COLO668 (cell line): ENCODE results near the gene CSTPP1.
A peak's percentile ranks its signal among the peaks of the same experiment; 100 is the strongest.
"Not testable (repeated sequence)": the region's sequence is repeated elsewhere in the genome, so short reads cannot be mapped to it uniquely, and the experiment has no call there.

Experiments used
- DNase-seq: peaks from one replicate; lab custom pipeline; 2025; ENCODE audit not compliant: unreplicated experiment; lab: John Stamatoyannopoulos, UW

CSTPP1 gene

DNA sequence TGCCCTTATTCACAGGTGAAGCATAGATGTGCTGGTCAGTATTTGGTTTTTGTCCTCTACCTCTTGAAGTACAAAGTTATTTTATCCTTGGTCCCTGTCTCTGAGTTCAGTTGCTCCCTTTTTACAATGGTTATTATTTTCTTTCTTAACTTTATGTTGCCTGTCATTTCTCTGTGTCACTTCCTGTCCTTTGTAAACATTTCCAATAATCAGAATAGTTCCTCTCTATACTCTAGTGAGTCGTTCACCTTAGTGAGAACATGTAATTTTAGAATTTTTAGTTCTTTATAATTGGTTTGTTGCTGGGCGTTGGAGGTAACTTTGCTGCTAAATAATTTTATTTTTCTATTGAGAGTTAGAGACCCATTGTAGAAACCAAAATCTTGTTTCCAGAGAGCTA lies 16.0 kb downstream of the CSTPP1 start:
- no peak for DNase-seq

DNA sequence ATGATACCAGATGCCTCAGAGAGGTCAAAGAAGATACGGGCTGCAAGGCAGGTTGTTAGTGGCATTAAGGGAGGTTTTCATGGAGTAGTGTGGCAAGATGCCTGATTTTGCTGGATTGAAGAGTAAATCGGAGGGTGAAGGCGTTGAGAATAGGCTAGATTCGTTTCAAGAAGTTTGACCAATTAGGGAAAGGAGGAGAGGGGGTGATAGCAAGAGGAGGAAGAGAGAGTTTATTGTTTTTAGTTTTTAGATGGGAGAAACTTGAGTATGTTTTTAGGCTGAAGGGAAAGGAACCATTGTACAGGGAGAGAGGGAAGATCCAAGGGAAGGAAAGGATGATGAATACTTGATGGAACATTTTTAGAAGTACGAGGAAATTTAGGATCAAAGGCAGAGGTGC lies 16.5 kb downstream of the CSTPP1 start:
- no peak for DNase-seq

DNA sequence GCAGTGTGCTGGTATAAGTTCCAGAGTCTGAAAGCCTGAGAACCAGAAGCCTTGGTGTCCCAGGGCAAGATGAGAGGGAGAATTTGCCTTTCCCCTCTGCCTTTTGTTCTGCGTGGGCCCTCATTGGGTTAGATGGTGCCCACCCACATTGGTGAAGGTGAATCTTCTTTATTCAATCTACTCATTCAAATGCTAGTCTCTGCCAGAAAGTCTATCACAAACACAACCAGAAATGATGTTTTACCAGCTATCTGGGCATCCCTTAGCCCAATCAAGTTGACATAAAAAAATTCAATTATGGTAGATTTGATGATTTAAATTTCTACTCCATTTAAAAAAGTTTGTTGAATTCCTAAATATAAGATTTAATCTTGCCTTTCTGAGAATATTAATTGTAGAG lies 22.2 kb downstream of the CSTPP1 start:
- DNase-seq: no peak

DNA sequence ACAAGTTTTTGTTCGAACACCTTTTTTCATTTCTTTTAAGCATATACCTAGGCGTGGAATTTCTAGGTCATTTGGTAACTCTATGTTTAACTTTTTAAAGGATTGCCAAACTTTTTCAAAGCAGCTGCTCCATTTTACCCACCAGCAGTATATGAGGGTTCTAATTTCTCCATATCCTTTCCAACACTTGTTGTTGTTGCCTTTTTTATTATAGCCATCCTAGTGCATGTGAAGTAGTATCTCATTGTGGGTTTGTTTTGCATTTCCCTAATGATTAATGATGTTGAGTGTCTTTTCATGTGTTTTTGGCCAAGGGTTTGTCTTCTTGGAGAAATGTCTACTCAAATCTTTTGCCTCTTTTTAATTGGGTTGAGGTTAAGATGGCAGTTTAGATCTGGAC lies 24.5 kb downstream of the CSTPP1 start:
- DNase-seq: no peak

GRCh38 chr11:46961886-46962285 lies 25.3 kb downstream of the CSTPP1 start:
- not testable (repeated sequence) for DNase-seq

DNA sequence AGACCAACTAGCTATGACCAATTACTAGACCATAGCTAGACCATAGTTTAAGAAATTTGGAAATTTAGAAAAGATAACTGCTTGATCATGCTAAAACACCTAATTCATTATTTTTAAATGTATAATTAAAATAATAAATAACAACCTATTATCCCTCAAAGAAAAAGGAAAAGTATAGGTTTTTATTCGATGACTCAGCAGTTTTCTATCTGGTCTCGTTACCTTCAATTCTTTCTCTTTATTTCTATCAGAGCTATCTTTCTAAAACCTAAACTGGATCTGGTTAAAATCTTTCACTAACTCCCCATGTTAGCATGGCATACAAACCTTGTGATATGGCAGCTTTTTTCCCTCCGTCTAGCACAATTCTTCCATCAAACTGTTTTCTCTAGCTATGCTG lies 27.3 kb downstream of the CSTPP1 start:
- no peak for DNase-seq

DNA sequence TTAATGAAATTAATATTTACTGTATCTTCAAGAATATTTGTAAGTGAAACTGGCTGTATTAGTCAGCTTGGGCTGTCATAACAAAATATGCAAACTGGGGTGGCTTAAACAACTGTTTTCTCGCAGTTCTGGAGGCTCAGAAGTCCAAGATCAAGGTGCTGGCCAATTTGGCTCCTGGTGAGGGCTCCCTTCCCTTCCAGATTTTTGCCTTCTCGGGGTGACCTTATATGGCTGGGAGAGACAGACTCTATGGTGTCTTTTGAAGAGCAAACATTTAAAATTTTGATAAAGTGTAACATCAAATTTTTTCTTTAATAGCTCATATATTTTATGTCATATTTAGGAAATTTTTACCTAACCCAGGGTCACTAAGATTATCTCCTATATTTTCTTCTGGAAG lies 30.2 kb downstream of the CSTPP1 start:
- no peak for DNase-seq

GRCh38 chr11:46967962-46968361 lies 31.4 kb downstream of the CSTPP1 start:
- DNase-seq: no peak

DNA sequence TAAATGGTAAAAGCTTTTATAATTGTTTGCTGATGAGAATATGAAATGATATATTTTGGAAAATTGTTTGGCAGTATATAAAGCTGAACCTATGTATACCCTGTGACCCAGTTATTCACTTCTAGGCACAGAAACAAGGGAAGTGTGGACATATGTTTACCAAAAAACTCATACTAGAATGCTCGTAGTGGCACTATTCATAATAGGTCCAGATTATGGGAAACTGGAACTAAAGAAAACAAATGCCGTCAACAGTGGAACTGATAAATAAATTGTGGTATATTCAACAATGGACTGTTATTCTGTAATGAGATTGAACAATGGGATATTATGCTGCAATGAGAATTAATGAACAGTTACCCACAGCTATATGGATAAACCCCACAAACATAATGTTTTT lies 32.8 kb downstream of the CSTPP1 start:
- DNase-seq: no peak

DNA sequence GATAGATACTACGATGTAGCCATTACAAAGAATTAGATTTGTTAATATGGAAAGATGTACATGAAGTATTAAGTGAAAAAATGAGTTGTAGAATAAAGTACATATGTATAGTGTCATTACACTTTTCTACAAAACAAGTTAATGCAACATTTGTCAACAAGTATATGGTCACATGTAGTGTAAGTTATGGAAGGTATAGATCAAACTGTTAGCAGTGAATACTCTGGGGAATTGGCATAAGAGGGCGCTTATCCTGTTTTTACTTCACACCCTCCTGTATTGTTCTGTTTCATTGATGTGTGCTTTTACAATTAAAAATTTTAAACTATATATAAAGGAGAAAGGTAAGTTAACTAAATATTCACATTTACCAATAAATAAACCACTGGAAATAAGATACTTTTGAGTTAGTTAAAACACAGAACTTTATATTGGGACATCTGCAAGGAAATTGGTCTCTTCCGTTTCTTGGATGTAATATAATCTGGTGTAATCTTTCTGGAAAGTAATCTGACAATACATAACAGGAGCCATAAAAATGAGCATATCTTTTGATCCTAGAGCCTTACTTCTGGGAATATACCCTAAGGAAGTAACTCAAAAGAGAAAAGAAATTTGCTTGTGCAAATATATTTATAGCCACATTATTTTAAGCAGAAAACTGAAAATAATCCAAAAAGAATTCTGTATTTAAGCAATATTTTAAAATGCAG lies 34.5 kb downstream of the CSTPP1 start:
- no peak for DNase-seq

GRCh38 chr11:46972343-46972742 lies 35.8 kb downstream of the CSTPP1 start:
- DNase-seq: no peak

DNA sequence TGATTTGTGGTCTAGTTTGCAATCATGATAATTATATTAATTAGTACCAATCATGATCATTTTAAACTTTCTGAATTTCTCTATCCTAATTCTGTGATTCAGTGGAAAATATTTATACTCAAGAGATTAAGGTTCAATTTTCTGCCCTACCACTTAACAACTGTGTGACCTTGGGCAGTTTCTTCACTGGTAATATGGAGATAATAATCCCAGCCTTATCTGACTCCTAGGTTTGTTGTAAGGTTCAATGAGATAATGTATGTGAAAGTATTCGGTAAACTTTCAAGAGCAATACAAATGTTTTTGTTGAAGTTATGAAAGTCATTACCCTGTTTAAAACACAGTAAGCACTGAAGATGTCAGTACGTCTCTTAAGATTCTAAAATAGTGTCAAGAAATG lies 36.3 kb downstream of the CSTPP1 start:
- no peak for DNase-seq

DNA sequence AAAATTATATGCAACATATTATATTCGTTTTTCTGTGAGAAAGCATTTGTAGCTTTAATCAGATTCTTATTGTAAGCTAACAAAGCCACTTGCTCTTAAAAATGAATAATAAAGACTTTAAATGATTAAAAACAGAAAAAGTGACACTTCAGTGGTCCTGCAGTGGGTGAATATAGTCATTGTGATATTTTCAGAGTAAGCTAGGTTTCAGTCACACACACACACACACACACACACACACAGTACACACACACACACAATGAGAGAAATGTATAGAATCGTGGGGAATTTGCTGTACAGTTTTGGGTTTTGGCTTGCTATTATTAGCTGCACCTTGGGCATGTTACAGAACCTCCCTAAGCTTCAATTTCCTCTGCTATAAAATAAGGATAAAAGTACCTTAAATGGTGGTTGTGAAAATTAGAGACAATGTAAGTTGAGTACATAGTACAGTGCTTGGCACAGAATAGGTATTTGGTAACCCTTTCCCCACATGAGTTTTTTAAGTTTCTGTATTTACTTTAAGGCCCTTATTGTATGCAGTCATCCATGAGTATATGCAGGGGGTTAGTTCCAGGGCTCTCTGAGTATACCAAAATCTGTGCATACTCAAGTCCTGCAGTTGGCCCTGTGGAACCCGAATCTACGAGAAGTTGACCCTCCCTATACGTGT lies 39.8 kb downstream of the CSTPP1 start:
- DNase-seq: no peak

- peak; percentile 47 for DNase-seq
These were observed 40.7 kb downstream of the CSTPP1 start for GRCh38 chr11:46977038-46977813.

GRCh38 chr11:46978005-46978491 lies 41.5 kb downstream of the CSTPP1 start:
- no peak for DNase-seq

GRCh38 chr11:46979358-46979757 lies 42.8 kb downstream of the CSTPP1 start:
- no peak for DNase-seq

GRCh38 chr11:46981436-46981835 lies 44.9 kb downstream of the CSTPP1 start:
- no peak for DNase-seq

DNA sequence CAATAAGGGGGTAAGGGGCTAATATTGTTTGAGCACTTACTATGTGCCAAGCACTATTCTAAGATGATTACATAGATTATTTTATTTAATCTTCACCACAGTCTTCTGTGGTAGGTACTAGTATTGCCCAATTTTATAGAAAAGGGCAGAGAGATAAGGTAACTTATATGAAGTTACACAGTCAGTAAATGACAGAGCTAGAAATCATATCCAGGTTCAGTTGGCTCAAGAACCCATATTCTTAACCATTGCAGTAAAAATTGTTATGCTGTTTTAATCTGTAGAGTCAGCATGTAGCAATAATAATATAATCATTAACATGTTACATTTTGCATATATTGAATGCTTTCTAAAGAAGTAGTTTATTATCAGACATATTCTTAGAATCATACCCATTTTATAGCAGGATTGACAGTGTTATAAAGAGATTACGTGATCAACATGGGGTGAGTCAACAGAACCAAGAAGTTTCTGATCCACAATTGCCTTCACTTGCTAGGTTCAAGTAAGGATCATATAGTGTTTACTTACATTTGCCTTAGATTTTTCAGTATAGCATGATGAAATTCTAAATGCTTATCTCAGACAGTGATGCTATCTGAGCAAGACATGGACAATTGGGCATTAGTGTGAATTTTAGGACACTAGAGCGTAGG lies 46.4 kb downstream of the CSTPP1 start:
- no peak for DNase-seq

DNA sequence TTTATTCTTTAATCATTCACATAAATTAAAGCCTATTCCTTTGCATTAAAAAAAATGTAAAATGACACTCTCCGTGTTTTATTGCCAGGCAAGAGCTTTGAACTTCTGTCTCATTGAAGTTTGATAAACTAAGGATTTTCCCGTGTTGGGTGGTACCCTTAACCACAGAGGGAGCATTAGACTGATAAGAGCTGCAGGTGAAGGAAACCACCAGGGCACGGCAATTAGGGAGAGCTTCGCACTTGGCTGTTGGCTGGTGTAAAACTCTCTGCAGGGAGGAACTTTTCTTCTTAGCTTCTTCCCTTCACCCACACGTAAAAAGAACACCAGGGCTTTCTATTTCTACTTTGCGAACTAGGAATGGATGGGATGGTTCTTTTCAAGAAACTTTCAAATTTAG lies 47.0 kb downstream of the CSTPP1 start:
- no peak for DNase-seq

DNA sequence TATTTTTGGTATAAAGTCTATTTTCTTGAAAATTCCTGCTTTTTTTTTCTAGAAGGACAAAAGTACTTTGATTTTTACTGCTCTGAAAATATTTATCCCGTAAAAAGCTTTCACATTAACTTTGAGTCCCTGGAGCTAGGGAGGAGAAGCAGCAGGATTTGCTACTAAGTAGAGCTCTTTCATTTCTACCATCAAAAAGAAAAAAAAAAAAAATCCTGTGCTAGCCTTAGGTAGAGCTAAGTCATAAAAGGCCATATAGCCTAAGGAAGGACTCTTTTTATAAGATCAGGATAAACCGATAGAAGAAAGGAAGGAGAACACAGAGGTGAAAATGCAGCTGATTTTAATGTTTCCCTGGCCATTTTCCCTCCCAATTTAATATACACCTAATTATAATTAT lies 48.0 kb downstream of the CSTPP1 start:
- DNase-seq: no peak

DNA sequence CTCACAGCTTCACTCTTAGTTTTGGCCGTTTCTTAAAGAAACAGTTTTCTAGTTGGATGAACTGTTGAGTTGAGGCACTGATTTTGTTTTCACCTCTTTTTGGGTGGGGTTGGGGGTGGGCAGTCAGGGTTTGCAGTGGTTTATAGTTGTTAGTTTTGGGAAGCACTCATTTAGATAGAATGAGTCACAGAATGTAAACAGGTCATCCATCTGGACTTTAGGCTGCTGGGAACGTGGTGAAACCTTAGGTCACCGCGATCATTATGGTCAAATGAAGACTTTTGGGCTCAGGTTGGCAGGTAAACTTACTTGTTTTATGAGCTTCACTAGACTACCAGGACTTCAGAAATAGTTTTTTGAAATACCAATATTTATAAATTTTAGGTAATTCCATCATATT lies 48.4 kb downstream of the CSTPP1 start:
- no peak for DNase-seq
